Stimulated activated CD4-positive, alpha-beta T cell treated with anti-CD3 and anti-CD28 coated beads, Interleukin-4, amount 100 ng/mL, for 24 hours (primary cell): Measurements from ENCODE around the gene MOB3C.

Experiments used
- DNase-seq: peaks from one replicate; pipeline ENCODE4 v3.0.0-alpha.2; 2020

MOB3C gene

GRCh38 chr1:46569884-46570725 lies 46.5 kb downstream of the MOB3C start:
- no peak for DNase-seq

DNA sequence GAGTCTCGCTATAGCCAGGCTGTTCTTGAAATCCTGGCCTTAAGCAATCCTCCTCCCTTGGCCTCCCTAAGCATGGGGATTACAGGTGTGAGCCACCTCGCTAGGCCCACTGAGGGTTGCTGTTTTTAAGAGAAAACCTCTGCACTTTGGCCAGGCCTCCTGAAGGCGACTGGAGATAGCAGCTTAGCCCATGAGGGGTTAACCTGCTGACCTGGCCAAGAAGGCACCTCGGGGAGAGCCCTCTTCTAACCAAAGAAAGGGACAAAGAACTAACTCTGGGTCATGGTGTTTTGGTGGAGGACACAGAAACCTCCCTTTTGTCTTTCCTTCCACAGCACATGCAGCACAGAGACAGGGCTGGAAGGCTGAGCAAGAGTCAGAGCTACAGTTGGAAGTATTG lies 47.5 kb downstream of the MOB3C start:
- no peak for DNase-seq

GRCh38 chr1:46568461-46568891 lies 48.1 kb downstream of the MOB3C start:
- DNase-seq, result no peak

DNA sequence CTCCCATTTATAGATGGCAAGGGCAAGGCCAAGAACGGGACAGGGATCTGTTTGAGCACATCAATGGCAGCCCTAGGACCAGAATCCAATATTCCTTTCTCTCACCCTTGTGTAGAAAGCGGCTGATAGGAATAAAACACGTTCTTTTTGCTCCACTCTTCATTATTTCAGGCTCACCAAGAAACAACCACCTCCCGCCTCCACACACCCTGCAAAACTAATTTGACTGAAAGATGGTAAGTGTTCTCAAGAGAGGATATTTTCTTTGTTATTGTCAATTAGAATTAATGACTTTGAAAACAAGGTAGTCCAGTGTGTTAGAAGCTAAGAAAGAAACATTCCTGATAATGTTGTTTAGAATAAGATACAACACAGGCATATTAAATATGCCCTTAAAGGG lies 53.3 kb downstream of the MOB3C start:
- DNase-seq, result no peak

GRCh38 chr1:46562498-46562897 lies 54.1 kb downstream of the MOB3C start:
- no peak for DNase-seq

DNA sequence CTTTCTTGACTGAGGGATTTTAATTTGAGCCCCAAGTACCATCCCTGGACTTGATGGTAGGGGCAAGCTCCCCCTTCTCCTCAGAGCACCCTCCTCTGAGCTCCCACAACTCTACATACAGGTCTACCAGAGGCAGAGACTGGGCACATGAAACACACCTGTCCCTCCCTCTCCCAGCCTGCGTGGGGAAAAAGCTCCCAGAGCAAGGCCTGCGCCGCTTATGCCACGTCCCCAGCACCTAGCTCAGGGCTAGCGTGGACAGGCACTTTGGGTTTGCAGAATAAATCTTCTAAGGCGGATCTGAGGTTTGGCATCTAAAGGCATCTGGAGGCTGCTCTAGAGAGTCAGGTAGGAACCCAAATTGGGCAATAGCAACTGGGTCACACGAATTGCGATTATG lies 57.6 kb downstream of the MOB3C start:
- no peak for DNase-seq

DNA sequence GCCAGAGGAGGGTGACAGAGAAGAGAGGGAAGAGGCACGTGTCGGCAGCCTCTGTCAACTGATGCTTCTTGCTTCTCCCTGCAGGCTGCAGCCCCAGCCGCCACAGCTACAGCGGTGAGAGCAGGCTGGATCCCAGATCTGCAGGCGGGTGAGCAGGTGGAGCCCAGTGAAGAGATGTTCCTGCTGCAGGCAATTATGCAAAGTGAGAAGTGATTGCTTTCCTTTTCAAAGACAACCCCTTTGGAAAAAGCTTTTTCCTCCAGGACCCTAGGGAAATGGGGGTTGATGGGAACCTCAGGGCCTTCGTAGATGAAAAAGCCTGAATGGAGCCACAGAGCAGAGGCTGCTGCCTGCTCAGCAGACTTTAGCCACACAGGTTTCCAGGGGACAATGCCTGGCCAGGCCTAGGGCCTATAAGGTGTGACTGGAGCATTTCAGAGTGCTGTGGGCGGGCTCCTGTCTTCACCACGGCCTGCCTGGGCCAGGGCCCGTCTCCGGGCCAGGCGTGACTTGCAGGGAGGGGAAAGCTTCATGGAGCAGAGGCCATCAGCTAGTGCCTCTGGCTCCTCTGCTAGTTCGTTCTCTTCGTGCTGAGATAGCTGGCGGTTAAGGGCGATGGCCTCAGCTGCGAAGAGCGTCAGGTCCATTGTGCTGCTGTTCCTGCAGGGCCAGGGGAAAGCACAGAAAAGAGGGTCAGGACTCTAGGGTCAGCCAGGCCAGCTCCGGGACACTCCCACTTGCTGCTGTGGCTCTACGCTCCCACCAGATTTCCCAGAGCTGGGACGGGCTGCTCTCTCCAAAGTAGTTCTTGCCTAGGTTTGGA lies 58.3 kb downstream of the MOB3C start:
- no peak for DNase-seq
